ENCODE data around the gene ESAM.

DNA sequence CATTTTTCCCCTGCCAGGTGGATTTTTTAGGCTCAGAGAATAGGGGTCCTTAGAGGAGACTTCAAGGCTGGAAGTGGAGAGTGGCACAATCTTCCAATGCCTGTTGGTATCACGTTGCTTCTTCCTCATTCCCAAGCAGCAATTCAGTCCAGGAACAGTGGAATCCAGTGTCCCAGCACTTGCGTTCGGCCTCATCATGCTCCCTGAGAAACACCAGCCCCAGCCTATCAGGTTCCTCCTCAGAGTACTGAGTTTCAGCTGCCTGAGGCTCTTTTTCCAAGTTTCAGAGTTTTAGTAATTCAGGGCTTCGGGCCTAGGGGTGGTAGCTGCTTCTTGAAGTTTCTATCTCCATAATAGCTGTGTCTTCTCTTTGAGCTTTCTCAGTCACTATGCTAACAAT is 54.3 kb downstream of the ESAM start:
- no peak for TF ChIP-seq GATA3 (IDR thresholded peaks at IDR 0.05; ENCODE audit: low read depth, low read length)
- no peak for TF ChIP-seq GATA2 (IDR thresholded peaks at IDR 0.05; ENCODE audit: low read depth, low read length)
